ENCODE results near the gene CCT7.

Gene CCT7

DNA sequence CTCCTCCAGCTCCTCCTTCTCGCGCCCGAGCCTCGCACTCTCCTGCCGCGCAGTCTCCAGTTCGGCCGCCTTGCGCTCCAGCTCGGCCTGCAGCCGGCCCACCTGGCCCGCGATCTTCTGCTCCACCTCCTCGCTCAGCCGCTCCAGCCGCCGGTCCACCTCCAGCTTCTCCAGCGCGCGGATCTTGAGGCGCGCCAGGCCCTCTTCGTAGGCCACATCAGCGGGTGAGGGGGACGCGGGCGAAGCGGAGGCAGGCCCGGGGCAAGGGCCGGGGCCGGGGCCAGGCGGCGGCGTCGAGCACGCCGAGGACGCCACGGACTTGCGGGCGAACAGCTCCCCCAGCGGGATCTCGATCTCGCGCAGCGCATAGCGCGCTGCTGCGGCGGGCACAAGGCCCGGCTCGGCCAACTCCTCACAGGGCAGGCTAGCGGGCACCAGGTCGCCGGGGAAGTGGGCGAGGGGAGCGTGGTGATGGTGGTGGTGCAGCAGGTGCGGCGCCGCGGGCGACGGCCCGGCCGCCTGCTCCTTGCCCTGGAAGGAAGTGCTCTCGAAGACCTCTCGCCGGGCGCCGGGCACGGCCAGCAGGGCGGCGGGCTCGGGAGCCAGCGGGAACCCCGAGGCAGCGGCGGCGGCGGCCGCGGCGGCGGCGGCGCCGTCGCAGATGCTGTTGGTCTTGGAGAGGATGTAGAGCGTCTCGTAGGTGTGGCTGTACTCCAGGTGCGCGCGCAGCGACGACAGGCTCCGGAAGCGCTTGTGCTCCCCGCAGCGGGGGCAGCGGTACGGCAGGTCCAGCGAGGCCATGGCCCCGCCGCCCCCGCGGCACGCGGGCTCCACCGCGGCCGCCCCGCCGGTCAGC is 35.0 kb downstream of the CCT7 start:
- no peak for DNase-seq (ENCODE audit: low read depth)

- DNase-seq (ENCODE audit: low read depth) = no peak
Measured at GRCh38 chr2:73269686-73270465, 35.8 kb downstream of the CCT7 start.

DNA sequence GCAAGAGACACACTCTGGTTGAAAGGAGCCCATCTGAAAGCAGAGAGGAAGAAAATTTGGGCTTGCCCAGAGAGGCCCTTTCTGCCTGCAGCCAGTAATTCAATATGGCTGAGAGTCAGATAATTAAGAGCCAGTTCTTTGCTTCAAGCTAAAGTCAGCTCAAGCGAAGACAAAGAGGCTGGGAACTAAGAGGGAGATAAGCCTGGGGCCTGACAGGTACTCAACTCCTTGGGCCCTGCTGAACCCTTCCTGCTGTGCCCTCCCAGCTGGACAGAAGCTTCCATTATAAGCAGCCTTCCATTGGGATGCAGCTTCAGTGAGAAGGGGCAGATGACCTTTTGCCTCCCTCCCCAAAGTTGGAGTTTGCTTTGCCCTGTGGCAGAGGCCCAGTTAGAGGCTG is 38.2 kb downstream of the CCT7 start:
- DNase-seq (ENCODE audit: low read depth) = no peak

- DNase-seq (ENCODE audit: low read depth) = no peak
Measured at GRCh38 chr2:73279852-73280251, 45.7 kb downstream of the CCT7 start.

DNA sequence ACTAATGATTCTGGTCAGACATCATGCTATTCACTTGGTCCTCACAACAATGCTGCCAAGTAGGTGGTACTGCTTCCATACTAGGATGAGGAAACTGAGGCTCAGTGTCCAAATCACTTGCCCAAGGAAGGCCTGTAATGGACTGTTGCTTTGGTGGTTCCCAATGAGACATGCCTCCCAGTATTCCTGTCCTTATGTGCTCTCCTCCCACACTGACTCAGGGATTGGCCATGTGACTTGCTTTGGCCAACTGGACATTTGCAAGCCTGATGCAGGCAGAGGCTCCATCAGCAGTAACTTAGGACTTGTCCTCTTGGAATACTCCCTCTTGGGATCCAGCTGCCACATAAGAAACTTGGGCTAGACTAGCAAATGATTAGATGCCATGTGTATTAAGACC is 47.1 kb downstream of the CCT7 start:
- DNase-seq (ENCODE audit: low read depth) = no peak

- DNase-seq (ENCODE audit: low read depth) = no peak
Measured at GRCh38 chr2:73282924-73283544, 48.9 kb downstream of the CCT7 start.

DNA sequence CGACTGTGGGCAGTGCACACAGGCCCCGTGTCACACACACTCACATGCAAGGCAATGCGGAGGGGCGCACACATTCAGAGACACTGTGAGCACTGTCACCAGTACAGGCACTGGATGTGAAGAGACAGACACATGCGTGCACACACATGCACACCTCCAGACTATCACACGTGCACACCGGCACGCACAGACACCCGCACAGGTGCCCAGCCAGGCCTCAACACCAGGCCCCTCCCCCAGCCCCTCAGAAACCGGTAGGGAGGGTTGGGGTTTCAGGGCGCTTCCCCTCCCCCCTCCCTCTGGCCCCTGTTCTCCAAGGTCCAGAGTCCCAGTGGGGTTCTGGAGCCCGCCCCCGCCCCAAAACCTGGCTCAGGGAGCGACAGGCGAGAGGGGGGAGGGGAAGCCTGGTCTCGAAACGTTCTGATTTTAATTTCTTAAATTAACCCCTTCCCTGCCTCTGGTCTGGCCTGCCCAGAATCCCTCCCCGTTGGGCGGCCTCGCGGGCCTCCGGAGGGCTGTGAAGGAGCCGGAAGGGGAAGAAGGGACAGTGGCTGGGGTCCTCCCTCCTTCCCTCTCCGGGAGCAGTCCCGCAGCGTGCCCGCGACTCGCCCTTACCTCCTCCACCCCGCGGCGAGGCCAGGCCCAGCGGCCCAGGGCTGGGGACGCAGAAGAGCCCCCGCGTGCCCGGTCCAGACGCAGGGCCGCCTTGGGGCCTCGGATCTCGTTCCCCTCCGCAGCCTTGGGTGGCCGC is 49.6 kb downstream of the CCT7 start:
- no peak for DNase-seq (ENCODE audit: low read depth)

- DNase-seq (ENCODE audit: low read depth) = peak; percentile 45
Measured at GRCh38 chr2:73284296-73285158, 50.4 kb downstream of the CCT7 start, which contains the start of gene FBXO41. Gene FBXO41, minus strand, starts transcription at chr2:73284478. Its CDS starts 14,848 bp downstream, at chr2:73269630.

DNA sequence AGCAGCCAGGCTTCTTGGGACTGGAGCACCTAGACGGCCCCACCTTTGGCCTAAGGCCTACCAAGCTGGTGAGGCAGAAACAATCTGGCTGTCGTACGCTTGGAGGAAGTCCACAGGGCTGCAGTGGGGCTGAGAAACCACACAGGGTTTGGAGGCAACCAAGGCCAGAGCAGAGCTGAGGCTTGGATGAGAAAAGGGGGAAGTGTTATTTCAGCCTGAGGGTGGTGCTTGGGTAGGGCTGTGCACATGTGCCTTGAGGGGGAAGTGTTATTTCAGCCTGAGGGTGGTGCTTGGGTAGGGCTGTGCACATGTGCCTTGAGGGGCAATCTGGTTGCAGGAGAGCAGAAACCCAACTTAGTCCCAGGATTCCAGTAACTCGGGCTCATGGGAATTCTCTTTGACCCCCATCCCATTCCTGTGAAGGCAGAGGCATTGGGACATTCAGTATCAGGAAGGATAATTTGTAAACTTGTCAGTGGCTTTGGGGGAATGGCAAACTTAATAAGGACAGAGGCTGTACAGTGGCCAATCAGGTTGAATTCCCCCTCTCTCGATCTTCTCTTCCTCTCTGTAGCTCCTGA is 51.1 kb downstream of the CCT7 start:
- no peak for DNase-seq (ENCODE audit: low read depth)

DNA sequence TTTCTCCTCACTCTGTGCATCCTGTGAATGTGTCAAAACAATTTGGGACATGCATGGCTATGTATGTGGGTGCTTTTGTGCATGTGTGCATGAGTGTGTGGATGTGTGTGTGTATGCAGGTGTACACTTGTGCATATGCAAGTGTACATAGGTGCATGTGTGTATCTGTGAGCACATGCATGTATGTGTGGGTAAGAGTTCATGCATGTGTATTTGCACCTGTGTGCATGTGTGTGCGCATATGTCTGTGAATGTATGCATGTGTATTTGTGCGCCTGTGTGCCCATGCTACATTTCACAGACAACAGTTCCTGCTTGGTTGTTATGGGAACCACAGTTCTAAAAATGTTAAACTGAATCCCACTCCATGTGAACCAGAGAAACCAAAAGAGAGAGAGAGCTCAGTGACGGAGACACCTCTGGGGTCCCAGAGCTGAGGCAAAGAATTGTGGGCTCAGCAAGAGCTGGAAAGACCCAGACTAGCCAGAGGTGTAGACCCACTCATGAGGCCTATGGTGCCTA is 52.1 kb downstream of the CCT7 start:
- DNase-seq (ENCODE audit: low read depth) = no peak

- DNase-seq (ENCODE audit: low read depth) = no peak
Measured at GRCh38 chr2:73289304-73289703, 55.2 kb downstream of the CCT7 start.

DNA sequence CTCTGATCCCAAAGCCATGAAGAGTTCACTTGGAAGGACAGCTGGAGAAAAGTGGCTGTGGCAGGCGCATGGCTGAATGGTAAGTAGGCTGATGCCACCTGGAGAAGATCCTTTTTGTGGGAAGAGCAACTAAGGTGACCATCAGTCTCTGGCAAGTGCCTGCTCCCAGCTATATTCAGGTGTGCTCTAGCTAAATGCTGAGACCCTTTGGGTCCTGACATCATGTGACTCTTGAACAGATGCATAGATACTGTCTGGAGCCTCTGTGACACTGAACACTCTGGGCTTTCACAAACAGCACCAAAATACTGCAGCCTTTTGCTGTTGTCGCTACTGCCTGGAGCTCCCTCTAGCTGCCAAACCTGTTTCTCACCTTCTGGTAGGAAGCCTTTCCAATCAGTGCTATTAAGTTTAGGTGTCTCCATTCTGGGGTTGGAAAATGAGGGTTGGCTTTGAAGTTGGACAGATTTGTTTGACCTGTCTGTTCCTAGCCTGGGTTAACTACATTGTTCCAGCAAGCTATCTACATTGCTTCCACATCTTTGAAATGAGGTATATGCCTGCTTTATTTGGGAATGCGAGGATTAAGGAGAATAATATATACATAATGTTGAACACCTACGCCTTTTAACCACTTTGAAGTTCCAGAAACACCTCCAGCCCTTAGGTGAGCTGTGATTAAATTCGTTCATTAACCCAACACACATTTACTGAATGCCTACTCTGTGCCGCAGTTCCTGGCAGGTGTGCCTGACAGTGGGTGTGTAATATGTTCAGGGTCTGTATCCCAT is 56.1 kb downstream of the CCT7 start:
- DNase-seq (ENCODE audit: low read depth) = peak; percentile 63

- DNase-seq (ENCODE audit: low read depth) = peak; percentile 53
Measured at GRCh38 chr2:73291093-73291460, 57.0 kb downstream of the CCT7 start.

GRCh38 chr2:73291461-73292315 is 57.6 kb downstream of the CCT7 start:
- no peak for DNase-seq (ENCODE audit: low read depth)

DNA sequence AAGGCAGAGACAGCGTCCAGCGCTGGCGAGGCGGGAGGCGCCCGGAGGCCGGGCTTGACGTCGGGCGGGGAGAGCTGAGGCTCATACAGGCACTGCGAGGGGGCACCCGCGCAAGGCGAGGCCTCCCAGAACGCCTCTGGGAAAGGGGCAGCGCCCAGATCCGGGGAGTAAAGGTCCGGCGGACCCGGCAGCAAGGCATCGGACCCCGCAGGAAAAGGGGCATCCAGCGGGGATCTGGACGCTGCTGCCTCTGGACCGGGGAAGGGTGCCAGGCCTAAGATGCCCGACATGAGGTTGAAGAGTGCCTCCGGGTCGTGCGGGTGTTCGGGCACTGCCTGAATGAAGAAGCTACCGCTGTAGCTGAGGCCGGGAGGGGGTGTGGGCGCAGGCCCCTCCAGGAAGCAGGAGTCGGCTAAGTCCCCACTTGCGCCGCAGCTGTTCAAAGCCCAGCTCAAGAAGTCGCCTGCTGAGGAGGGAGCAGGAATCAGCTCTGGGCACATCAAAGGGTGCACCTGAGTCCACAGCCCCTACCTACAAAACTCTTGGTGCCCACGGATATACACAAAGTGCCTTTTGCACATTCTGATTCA is 58.3 kb downstream of the CCT7 start:
- DNase-seq (ENCODE audit: low read depth) = no peak

GRCh38 chr2:73292906-73293533 is 58.9 kb downstream of the CCT7 start:
- no peak for DNase-seq (ENCODE audit: low read depth)

DNA sequence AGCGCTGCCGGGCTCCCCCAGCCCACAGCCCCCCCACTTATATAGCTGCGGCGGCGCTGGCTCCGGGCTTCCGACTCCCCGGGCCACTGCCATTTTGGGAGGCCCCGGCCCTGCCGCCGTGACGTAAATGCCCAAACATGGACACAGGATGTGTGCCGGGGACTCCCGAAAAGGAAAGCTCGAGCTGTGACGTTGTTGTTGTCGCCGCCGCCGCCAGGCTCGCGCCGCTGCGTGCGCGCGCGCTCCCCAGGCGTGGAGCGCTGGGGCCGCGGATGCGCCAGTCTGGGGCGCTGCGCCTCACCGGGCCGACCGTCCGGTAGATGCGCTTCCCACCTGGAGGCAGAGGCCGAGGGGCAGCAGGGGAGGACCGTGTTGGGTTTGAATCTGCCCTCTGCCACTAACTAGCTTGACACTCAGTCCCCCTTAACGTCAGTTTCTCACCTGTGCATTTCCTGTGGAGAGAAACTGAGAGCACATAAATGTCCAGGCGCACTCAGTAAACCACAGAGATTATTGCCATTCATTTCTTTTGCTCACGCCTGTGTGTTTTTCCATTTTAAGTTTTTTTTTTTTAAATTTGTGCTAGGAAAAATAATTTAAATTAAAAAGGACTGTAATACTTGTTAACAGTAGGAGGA is 59.5 kb downstream of the CCT7 start, which contains the start of gene EGR4:
Gene EGR4, minus strand, starts transcription at position 15 of the 638 bp plus-strand sequence. CDS start 231 bp downstream, outside the sequence.
- peak; percentile 69 for DNase-seq (ENCODE audit: low read depth)
